Smooth muscle cell (in vitro differentiated cells): ENCODE measurements around the gene UNC119B. TPM values are rescaled to one million over a fixed set of nuclear protein-coding genes. Genes with fewer than 3 reads are reported as not detected.
"Not testable (repeated sequence)": the region's sequence is repeated elsewhere in the genome, so short reads cannot be mapped to it uniquely, and the experiment has no call there.

Source experiments
- DNase-seq: peaks from one replicate; lab custom pipeline; 2025; ENCODE audit not compliant: unreplicated experiment; lab: John Stamatoyannopoulos, UW
- H2AFZ ChIP-seq: fragments of 200-600 bp; sonication (generic); 2 replicates; pipeline ENCODE4 v1.6.0; 2016; ENCODE audit warnings: antibody characterized with exemption, low read depth, mild to moderate bottlenecking
- H3F3A ChIP-seq: fragments of 200-600 bp; sonication (generic); 2 replicates; pipeline ENCODE4 v1.6.0; 2017; ENCODE audit warnings: antibody characterized with exemption, low read depth
- H3K27ac ChIP-seq: fragments of 200-600 bp; sonication (generic); 2 replicates; pipeline ENCODE4 v1.5.1; 2016; ENCODE audit warnings: low read depth, mild to moderate bottlenecking
- H3K27me3 ChIP-seq: fragments of 200-600 bp; sonication (generic); 2 replicates; pipeline ENCODE4 v1.6.1; 2016; ENCODE audit warnings: low read depth, mild to moderate bottlenecking
- H3K36me3 ChIP-seq: fragments of 200-600 bp; sonication (generic); 2 replicates; pipeline ENCODE4 v1.5.1; 2016; ENCODE audit warnings: low read depth
- H3K4me1 ChIP-seq: fragments of 200-600 bp; sonication (generic); 2 replicates; pipeline ENCODE4 v1.5.1; 2016; ENCODE audit warnings: low read depth
- H3K4me2 ChIP-seq: fragments of 200-600 bp; sonication (generic); 2 replicates; pipeline ENCODE4 v1.6.0; 2016; ENCODE audit warnings: mild to moderate bottlenecking
- H3K4me3 ChIP-seq: fragments of 200-600 bp; sonication (generic); 2 replicates; pipeline ENCODE4 v1.5.1; 2016; ENCODE audit warnings: mild to moderate bottlenecking
- H3K79me2 ChIP-seq: fragments of 200-600 bp; sonication (generic); 2 replicates; pipeline ENCODE4 v1.6.0; 2016; ENCODE audit warnings: low read depth, mild to moderate bottlenecking
- H3K9ac ChIP-seq: fragments of 200-600 bp; sonication (generic); 2 replicates; pipeline ENCODE4 v1.6.0; 2016; ENCODE audit warnings: low read depth
- H3K9me3 ChIP-seq: fragments of 200-600 bp; sonication (generic); replicated peaks from 2 replicates; pipeline ENCODE4 v1.5.1; 2016; ENCODE audit warnings: low read depth
- H4K20me1 ChIP-seq: fragments of 200-600 bp; sonication (generic); 2 replicates; pipeline ENCODE4 v1.6.0; 2016; ENCODE audit warnings: low read depth
- CTCF ChIP-seq: fragments of 200-600 bp; sonication (generic); IDR thresholded peaks from 2 replicates; pipeline ENCODE4 v1.5.1; 2017; ENCODE audit warnings: borderline replicate concordance, mild to moderate bottlenecking, antibody characterized with exemption; ENCODE audit not compliant: insufficient read depth, poor library complexity, severe bottlenecking
- WGBS: methylation state at CpG from one replicate; pipeline ENCODE4 v1.1.7; 2016; ENCODE audit warnings: low lambda C conversion rate; 5-methylcytosine and 5-hydroxymethylcytosine counted together
- polyA plus RNA-seq: library from polyadenylated mRNA; unstranded; fragments of >200 nt; fragmentation: Nextera tagmentation; extraction: Ambion mirVana; gene quantifications from 2 replicates; pipeline ENCODE4 v1.2.1, GENCODE V29; 2016
- total RNA-seq: library from RNA; depleted of rRNA; stranded (reverse); fragments of >200 nt; gene quantifications from 2 replicates; pipeline ENCODE4 v1.2.3, GENCODE V29; 2014

The UNC119B gene
- total and polyA plus RNA-seq, 2 experiments from 2014 or later: 9.8 to 18.9 TPM

GRCh38 chr12:120666571-120667390, 43.5 kb upstream of the UNC119B start:
- no peaks in the 10 kb centered on the region for H3K27me3 ChIP-seq
- no peaks in the 10 kb centered on the region for H4K20me1 ChIP-seq
- no peak overlapping the region for H3K4me2 ChIP-seq
- no peak overlapping the region for H3K9ac ChIP-seq
- no peaks in the 10 kb centered on the region for H3K9me3 ChIP-seq
- peaks cover 10% of the 10 kb centered on the region for H3K4me1 ChIP-seq
- H2AFZ ChIP-seq: no peak overlapping the region
- H3F3A ChIP-seq: no peaks in the 10 kb centered on the region
- H3K4me3 ChIP-seq: no peak overlapping the region
- no peaks in the 10 kb centered on the region for H3K79me2 ChIP-seq
- no peak for DNase-seq
- H3K36me3 ChIP-seq: no peaks in the 10 kb centered on the region
- TF ChIP-seq CTCF: no peak
- no peak overlapping the region for H3K27ac ChIP-seq
- WGBS: 85% methylated on average over 24 of the region's 34 CpGs

- no peak overlapping the region for H2AFZ ChIP-seq
- peaks cover 10% of the 10 kb centered on the region for H3K4me1 ChIP-seq
- DNase-seq: no peak
- no peaks in the 10 kb centered on the region for H3K36me3 ChIP-seq
- no peak overlapping the region for H3K9ac ChIP-seq
- TF ChIP-seq CTCF: no peak
- H3K9me3 ChIP-seq: no peaks in the 10 kb centered on the region
- no peaks in the 10 kb centered on the region for H4K20me1 ChIP-seq
- H3K79me2 ChIP-seq: no peaks in the 10 kb centered on the region
- H3K4me3 ChIP-seq: no peak overlapping the region
- H3K4me2 ChIP-seq: no peak overlapping the region
- 83% methylated on average over 20 of the region's 20 CpGs for WGBS
- H3K27me3 ChIP-seq: no peaks in the 10 kb centered on the region
- no peak overlapping the region for H3K27ac ChIP-seq
- H3F3A ChIP-seq: no peaks in the 10 kb centered on the region
Observed at GRCh38 chr12:120668091-120668867, 42.0 kb upstream of the UNC119B start.

- no peak for DNase-seq
Observed at GRCh38 chr12:120668868-120669840, 41.1 kb upstream of the UNC119B start.

GRCh38 chr12:120670237-120670636, 40.0 kb upstream of the UNC119B start:
- H3K4me3 ChIP-seq, H3K9me3 ChIP-seq, H3K36me3 ChIP-seq, H3K9ac ChIP-seq, H3K27me3 ChIP-seq, H4K20me1 ChIP-seq, H3K4me2 ChIP-seq, H2AFZ ChIP-seq, H3F3A ChIP-seq, DNase-seq, H3K79me2 ChIP-seq, H3K27ac ChIP-seq: not testable (repeated sequence)
- H3K4me1 ChIP-seq: peaks cover 10% of the 10 kb centered on the region
- 95% methylated on average over 6 of the region's 6 CpGs for WGBS

More at GRCh38 chr12:120668868-120669840, 41.1 kb upstream of the UNC119B start:
- peak overlapping the region; percentile 58 for H3K4me2 ChIP-seq
- H3K36me3 ChIP-seq: no peaks in the 10 kb centered on the region
- H3K9me3 ChIP-seq: no peaks in the 10 kb centered on the region
- H4K20me1 ChIP-seq: no peaks in the 10 kb centered on the region
- H3K79me2 ChIP-seq: no peaks in the 10 kb centered on the region
- WGBS: 50% methylated on average over 15 of the region's 19 CpGs
- no peaks in the 10 kb centered on the region for H3K27me3 ChIP-seq
- peaks cover 10% of the 10 kb centered on the region for H3K4me1 ChIP-seq
- no peak overlapping the region for H3K4me3 ChIP-seq
- H3F3A ChIP-seq: no peaks in the 10 kb centered on the region
- no peak overlapping the region for H3K9ac ChIP-seq
- peak overlapping the region; percentile 62 for H2AFZ ChIP-seq
- no peak overlapping the region for H3K27ac ChIP-seq
- no peak for TF ChIP-seq CTCF
